COLO829 (cell line): ENCODE data around the gene ZNF804B.
A peak's percentile ranks its signal among the peaks of the same experiment; 100 is the strongest.

Experiments
- DNase-seq: peaks from one replicate; pipeline ENCODE4 v3.0.0; 2012; ENCODE audit warnings: low spot score

Gene ZNF804B

DNA sequence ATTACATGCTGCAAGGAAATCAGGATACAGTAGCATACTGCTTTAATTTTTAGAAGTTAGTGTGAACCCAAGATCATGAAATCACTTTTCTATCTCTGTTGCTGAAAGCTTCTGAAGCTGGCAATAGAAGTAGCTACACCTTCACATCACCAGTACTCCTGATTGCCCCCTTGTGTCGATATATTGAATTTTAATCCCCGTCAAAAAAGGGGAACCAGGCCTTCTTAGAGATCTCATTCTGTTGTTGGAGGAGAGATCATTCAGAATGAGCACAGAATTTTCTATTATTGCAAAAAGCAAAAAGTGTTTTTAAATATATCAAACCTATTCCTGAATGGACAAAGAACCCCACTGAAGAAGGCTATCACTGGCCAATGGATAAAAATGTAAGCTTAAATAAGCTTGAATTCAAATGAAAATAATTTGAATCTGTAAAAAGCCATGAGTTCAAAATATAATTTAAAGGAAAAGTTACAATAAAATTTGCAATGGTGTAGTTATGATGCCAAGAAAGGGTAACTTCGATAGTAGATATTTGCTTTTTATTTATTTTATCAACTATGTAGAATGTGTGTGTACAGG lies 75.7 kb downstream of the ZNF804B start:
- peak; percentile 40 for DNase-seq

- no peak for DNase-seq
Observed at GRCh38 chr7:88842201-88842600, 82.7 kb downstream of the ZNF804B start.

GRCh38 chr7:88845091-88845490 lies 85.6 kb downstream of the ZNF804B start:
- DNase-seq: no peak

DNA sequence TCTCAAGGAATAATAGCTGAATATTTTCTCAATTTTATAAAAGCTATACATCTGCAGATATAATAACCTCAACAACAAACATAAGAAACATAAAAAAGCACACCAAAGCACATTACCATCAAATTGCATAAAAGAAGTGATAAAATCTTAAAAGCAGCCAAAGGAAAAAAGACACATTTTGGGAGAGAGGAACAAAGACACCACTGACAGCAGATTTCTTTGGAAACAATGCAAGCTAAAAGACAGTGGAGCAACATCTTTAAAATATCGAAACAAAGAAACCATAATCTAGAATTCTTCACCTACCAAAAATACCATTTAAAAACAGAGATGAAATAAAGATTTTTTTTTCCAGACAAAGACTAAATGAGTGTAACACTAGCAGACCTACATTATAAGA lies 91.7 kb downstream of the ZNF804B start:
- no peak for DNase-seq

DNA sequence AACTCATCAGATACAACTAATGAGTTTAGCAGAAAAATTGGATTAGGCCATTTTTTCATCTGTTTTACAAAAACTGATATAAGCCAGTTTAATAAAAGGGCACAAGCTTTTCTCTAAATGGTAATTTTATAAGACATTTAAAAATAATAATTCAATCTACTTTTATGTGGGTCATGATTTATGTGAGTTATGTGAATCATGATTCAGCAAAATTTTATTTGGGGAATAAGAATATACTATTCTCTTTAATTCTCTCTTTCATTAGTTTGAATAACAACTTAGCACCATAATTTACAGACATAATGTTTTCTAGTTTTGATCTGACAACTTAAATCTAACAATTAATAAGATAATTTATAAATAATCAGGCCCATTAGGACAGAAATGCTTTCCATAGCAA lies 99.8 kb downstream of the ZNF804B start:
- no peak for DNase-seq

DNA sequence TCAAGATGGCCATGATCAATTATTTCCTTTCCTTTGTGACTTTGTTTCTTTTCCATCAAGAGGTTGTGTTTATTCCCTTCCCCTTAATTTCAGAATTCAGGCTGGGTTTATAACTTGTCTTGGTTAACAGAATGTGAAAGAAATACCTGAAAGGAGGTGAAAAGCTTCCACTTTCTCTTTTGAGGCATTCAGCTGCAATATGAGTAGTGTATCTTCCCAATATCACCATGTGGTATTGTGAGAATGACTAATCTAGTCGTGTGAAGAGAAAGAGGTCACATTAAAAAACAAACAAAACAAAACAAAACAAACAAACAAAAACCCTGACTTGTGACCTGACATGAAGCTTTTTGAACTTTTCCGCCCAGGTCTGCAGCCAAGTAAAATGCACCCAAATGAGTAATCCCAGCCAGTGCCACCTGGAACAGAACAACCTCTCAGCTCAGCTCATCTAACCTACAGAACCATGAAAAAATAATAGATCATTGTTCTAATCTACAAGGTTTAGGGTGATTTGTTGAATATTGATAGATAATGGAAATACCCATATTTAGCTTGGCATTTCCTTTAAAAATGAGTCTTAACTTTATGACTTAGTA lies 106.9 kb downstream of the ZNF804B start:
- no peak for DNase-seq

- no peak for DNase-seq
Observed at GRCh38 chr7:88867158-88867557, 107.7 kb downstream of the ZNF804B start.

DNA sequence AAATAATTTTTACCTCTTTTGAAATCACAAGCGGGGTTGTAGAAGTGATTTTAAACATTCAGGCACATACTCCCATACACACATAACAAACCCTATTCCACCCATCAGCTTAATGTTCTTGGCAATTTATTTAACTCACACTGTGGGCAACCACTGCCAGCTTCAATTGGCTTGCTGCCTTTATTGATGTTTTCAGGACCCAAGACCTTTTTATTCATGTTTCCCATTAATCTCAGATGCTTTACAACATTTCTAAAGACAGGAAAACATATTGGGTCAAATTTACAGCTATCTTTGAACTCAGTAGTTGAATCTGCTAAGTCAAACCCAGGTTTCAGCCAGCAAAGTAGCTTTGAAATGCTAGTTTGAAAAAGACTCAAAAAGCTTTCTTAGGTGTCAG lies 109.0 kb downstream of the ZNF804B start:
- no peak for DNase-seq

GRCh38 chr7:88881136-88881535 lies 121.6 kb downstream of the ZNF804B start:
- DNase-seq: no peak

DNA sequence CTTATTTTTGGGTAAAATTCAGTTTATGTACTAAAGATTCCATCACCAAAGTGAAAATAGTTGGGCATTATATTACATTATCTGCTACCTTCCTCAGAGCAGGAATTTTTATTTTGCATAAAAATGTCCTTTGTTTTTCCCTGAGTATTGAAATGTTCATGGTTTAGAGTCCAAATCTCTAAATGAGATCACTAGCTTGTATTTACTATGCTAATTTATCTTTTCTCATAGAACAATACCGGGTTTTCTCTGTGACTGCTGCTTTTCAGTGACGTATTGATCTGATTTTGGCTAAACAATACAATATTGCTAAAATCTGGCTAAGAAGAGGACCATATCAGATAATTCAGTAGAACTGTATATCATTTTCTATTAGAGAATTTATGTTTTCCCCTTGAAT lies 125.6 kb downstream of the ZNF804B start:
- no peak for DNase-seq

GRCh38 chr7:88888684-88889083 lies 129.2 kb downstream of the ZNF804B start:
- no peak for DNase-seq

DNA sequence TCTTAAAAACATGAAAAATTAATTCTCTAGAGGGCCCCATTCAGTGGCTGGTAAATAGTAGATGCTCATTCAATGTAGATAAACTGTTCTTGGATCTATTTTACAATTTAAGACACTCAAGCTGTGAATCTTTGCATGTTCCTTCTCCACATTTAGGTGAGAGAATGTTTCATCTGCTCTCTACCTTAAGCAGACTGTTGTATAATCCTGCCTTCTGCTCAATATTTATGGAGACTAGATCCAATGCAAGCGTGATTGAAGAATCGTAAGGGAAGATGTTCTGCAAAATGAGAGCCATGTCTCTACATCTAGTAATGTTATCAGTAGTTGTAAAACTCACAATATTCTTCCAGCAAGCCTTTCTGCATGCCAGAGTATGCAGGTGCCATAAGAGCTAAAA lies 151.0 kb downstream of the ZNF804B start:
- DNase-seq: no peak

- no peak for DNase-seq
Observed at GRCh38 chr7:88912852-88913251, 153.4 kb downstream of the ZNF804B start.

DNA sequence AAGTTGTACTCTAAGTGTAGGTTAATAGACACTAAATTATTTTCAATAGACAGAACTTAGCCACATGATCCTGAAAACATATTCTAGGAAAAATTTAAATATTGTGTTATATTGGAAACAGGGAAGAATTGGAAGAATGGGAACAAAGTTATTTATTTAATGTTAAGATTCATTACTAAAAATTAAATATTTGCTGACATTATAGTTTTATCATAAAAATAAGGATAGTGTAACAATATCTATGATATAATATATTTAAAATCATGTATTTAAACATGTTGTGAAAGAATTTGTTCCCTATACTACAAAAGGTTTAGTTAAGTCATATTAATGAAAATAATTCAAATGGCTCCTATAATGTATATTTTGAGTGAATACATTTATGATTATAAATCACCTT lies 156.1 kb downstream of the ZNF804B start:
- DNase-seq: no peak

- no peak for DNase-seq
Observed at GRCh38 chr7:88919478-88920131, 160.1 kb downstream of the ZNF804B start.

DNA sequence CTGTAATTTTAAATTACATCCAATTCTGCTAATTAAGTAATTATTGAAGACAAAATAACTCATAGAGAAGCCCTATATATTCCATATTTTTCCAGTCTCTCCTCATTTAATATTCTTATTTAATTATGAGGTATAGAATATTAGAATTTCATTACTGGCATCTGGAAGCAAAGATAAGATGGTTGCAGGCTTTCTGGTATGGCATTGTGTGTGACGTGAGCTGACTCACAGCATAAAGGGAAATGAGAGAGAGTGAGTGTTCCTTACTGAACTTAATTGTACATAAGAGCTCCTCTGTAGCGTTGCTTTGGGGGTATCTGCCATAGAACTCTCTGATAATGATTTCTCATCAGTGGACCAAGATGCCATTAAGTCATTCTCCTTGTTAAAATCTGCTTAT lies 163.4 kb downstream of the ZNF804B start:
- DNase-seq: no peak

GRCh38 chr7:88928276-88928675 lies 168.8 kb downstream of the ZNF804B start:
- DNase-seq: no peak

DNA sequence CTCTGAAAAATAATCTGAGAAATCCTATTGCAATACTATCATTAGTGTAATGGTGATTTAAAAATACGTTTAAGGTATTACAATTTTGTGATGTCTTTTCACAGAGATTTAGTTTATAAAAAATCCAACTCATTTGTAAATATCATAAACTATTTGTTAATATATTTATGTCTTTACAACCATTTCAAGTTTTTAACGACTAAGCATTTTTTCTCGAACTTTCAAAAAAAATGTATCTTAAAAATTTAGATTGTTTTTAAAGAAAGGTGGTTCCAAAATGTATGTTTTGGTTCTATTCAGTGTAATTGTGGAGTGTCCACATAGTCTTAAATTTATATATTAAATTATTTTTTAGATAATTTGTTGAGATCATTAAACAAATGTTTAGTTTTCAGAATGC lies 170.2 kb downstream of the ZNF804B start:
- DNase-seq: no peak

GRCh38 chr7:88933285-88933684 lies 173.8 kb downstream of the ZNF804B start:
- DNase-seq: no peak

DNA sequence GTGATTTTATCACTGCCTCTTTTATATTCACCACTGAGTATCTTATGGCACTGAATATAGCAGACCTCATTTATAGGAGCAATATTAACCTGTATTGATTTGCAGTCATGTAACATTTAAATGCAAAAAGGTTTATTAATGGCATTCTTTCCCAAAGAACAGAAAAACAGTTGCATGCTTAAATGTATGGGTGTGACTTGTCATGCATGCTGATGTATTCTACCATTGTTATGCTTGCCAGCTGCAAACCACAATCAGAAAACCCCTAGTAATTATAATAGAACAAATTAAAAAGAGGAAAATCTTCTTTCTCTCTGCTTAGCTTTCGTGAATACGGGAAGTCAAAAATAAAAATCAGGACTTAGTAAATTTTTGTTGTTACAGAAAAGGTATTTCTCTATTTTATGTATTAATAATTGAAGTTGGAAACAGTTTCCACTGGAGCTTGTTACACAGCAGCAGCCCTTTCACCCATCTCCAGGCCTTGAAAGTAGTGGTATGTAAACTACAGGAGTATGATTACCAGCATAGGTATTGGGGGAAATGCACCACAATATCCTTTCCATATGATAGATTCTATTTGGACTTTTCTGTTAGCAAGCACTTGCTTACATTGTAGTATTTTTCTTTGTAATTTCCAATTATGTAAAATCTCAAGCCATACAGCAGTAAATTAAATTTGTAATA lies 183.5 kb downstream of the ZNF804B start:
- DNase-seq: no peak

DNA sequence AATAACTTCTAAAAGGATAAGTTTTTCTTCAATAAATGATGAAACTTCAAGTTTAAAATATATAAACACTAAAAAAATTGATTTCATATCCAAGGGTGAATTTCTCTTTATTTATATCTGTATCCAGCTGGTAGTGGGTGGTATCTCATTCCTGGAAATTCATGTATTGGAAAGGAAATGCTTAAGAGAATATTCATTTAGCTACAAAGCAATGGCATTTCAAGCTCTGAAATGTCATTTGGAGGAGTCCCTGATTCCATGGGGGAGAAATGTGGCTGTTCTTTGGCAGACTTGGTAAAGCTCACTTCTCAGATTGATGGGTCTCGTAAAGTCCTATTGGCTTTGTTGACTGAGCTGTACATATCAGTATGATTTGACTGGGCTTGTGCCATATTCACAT lies 192.3 kb downstream of the ZNF804B start:
- no peak for DNase-seq

DNA sequence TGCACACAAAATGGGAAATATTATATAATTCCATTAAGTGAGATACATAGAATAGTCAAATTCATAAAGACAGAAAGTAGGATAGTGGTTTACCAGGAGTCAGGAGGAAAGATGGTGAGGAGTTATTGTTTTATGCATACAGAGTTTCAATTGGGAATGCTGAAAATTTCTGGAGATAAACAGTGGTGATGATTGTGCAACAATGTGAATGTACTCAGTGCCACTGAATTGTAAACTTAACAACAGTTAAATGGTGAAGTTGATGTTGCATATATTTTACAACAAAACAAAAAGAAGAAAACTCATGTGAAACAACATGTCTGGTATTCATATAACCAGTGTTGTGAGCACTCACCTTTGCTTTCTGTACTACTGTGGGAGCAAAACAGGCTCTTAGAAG lies 204.9 kb downstream of the ZNF804B start:
- no peak for DNase-seq

- no peak for DNase-seq
Observed at GRCh38 chr7:88965371-88965770, 205.9 kb downstream of the ZNF804B start.
